Pons (tissue), 1 donor: ENCODE data around the gene PPIF.

ENCODE experiments used
- DNase-seq: peaks from one replicate; pipeline ENCODE4 v3.0.0-alpha.2; 2016; ENCODE audit warnings: low spot score

The PPIF gene

DNA sequence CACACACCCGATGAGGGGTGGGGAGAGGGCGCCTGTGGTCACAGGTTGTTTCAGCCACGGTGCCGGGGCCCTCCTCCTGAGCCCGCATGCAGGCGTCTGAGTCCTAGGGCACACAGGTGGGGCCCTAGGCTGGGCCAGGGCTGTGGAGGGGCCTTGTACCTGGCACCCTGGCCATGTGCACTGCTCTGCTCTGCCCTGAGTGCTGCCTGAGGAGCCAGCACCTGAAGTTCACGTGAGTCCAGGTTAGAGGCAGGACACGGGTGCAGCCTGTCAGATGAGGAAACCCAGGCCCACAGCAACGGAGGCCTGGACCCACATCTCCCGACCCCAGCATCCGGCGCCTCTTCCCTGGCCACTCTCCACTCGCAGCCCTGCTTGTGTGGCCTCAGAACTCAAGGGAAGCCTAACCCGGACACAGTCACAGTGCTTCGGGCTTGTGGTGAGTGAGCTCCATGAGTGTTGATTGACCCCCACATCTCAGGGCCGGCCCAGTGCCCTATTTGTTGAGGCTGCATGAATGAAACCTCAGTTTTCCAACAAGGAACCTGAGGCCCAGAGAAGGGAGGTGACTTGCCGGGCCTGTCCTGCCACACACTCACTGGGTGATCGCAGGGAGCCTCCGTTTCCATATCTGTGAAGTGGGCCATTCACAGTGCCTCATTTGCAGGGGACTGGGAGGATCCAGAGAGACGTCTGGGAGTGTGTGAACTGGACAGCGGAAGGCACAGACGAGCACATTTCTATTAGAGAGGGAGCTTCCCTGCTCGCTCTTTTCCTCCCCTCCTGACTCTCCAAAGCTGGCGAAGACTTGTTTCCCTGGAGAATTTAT, 39.6 kb downstream of the PPIF start:
- DNase-seq = no peak

DNA sequence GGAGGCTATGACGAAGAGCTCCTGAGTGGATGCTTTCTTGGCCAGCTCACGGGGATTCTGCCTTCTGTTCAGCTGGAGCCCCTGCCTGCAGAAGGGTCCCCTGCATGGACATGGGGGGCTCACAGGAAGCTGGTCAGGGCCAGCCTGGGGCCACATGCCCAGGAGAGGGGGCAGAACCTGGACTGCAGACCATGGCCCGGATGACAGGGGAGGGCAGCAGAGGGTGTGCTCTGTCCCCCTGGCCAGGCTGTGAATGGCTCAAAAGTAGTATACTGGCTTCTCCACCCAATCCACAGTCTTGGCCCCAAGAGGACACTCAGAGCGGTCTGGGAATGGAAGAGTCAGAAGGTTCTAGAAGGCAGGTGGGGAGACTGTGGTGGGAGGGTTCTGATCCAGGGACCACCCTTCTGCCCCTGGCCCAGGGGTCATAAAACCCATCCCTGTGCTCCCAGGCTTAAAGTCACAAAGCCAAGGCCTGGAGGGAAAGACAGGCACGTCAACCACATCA, 40.3 kb downstream of the PPIF start:
- no peak for DNase-seq

DNA sequence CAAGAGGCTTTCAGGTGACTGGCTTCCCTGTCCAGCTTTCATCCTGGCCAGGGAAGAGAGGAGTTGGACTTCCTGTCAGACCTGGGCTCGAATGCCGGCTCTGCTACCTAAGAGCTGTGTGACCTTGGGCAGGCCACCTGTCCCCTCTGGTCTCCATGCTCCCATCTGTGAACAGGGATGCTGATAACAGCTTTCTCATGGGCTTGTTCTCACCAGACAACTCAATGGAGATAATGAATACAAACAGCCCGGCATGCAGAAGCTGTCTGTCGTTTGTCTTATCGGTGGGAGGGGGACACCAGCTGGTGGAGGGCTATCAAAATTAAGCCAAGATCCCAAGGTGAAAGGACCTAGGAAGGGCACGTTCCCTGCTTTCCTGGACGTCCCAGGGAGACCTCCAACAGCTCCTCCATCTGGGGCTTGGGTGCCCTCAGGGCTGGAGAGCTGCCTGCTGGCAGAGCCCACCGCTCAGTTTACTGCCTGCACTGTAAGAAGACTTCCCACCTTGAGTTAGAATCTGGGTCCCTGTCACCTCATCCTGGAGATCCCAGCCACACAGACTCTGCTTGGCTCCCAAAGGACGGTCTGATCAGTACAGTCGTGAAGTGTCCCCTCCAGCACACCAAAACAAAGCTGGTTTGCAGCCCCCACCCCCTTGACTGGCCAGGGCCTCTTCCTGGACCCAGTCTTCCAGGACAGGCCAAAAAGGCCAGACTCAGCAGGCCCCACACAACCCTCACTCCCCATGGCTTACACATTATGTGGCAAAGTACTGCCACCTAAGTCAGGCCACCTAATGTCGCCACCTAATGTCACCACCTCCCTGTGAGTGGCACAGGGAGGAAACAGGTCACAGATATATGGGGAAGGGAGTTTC, 40.9 kb downstream of the PPIF start:
- DNase-seq = no peak

DNA sequence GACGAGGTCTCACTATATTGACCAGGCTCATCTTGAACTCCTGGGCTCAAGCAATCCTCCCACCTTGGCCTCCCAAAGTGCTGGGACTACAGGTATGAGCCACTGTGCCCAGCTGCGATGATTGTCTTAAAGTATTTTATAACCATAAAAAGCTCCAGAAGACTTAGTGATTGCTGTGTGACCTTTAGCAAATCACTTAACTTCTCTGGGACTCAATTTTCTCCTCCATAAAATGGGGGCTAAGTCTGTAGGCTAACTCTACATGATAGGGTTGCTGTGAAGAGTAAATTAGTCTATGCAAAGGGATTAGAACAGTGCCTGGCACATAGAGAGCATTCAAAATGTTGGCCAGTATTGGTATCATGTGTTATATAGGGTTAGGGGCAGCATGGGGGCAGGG, 42.8 kb downstream of the PPIF start:
- DNase-seq = no peak

DNA sequence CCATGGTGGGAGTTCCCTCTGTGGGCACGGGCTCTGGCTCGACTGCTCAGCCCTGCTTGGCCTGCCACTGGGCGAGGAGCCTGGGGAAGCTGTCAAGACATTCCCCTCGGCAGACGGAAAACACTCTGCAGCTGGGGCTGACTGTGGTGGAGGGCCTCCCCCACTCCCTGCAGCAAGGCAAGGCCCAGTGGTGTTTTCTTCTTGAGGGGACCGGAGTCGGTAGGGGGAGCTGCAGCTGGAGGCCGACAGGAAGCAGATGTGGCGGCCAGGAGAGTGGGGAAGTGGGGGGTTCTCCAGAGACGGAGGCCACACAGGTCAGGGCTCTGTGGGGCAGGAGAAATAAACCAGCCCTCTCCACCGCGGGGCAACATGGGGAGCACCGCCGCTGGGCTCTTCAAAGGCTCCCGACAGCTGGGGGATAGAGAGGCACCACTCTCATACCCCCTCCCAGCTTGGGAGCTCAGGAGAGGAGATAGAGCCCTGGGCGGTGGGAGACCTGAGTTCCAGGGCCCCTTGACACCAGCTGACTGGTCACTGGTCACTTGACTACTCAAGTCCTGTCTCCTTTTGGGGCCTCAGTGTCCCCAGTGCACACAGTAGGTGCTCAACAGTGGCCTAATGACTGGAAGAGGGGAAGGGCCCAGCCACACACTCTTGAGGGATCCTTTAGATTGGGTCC, 43.4 kb downstream of the PPIF start:
- no peak for DNase-seq

DNA sequence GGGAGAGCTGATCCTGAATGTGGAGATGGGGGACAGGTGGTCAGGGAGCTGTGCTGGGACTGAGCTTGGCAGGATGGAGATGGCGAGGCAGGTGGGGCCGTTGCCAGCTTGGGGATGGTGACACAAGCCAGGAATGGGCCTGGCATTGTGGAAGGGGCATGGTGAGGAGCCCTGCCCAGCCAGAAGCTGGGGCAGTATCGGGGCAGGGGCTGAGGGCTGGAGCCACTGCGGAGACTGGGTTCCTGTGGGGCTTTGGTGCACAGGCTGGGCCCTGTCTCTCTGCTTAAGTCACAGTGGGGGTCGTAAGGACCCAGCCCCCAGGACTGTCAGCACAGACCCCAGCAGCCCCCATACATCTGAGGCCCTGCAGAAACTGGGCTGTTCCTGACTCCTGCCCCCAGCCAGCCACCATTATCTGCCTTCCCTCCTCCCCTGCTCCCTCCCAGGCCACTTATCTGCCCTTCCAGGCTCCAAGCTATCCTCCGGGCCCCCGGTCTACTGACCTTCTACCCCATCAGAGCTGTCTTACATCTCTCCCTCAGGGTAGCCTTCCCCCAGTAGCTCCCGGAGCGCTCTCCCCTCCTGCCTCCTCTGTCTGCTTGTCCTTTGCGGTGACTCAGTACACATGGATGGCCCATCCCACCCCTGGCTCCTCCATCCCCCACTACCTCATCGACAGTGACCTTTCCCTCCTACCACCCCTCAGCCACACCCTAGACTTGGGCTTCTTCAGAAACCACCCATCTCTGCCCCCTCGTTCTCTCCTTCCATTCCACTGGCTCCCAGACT, 44.2 kb downstream of the PPIF start:
- DNase-seq = no peak

DNA sequence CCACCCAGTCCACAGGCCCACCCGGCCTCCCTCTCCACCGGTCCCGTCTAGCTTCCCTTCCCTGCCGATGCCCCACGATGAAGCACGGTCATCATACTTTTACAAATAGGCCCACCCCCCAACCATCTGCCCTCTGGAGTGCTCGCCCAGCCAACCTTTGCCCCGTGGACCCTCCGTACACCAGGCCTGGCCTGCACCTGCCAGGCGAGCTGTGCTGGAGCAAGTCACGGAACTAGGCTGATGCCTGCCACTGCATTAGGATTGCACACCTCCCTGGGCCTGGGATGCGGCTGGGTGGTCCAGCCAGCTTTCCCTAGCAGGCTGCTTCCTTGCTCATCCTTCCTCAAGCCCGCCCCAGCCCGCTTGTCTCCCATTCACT, 44.7 kb downstream of the PPIF start:
- no peak for DNase-seq

DNA sequence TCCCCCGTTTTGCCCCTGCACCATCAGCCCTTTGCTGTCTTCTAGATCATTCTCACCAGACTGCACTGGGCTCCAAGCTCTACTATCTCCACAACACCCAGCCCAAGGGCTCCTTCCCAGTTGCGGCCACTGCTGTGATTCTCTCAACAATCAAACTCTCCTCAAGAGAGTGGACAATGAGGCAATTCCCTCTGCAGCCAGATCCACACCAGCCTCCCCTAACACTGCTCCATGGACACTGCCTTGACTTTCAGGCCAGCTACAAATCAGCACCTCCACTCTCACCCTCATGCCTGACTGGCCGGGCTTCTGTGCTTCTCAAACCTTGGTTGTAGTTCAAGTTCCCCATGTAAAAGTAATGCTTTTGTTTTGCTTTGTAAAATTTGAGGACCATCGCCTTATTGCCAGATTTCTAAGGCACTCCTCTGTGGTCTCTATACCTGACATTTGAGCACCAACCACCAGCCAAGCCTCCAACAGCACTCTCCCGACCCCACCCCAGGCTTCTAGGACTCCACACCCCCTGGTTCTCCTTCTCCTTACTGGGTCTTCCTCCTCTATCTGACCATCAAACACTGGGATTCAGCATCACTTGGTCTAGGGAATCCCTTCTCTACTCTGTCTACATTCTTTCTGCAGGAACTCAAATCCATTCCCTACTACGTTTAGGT, 45.4 kb downstream of the PPIF start:
- no peak for DNase-seq

DNA sequence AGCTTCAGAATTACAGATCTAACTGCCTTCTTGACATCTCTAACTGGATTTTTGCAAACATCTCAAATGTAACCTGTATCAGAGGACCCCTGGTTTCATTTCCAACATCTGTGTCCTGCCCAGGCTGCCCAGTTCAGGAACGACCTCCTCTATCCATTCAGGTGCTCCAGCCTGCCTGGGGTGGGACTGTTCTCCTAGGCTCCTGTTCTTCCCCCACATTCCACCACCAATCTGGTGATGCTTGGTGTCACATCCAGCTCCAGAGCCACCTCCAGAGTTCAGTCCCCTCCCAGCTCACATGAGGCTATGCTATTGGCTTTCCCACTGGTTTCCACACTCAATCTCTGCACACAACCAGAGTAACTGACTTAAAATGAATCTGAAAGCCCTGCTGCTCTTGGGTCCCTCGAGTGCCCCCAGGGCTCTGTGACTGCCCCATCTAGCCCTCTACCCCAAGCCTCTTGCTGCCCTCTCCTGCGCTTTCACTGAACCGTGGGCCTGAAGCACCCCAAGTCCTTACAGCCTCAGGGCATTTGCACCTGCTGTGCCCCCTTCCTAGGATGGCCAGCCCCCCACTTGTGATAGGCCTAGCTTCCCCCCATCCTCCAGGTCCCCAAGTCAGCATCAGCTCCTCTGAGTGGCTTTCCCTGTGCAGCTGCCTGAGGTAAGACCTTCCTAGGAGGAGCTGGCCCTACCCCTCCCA, 46.1 kb downstream of the PPIF start:
- no peak for DNase-seq

DNA sequence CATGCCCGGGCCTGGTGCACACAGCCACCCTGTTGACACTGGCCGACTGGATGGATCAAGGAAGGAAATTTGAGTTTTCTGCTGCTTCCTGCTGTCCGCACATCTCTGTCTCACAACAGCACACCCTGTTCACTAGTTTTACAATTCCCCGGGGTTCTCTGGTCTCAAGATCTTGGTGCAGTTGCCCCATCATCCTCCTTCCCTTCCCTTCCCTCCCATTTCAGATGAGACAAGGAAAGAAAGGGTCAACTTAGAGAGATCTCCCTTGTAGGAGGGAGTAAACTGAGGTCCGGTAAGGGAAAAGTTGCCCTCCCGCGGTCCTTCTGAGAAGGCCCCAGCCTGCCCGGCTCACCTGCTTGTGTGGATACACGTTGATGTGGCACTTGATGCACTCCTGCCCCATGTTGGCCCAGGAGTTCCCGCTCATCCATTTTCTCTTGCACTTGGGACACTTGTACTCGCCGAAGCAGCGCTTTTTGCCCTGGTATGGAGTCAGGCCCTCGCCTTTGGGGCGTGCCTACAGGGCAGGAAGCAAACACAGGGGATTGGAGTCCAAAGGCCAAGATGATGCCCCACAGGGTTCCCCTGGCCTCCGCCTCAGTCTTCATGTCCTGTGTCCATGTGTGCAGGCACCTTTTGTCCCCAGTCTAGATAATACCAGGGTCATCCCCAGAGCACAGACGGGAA, 46.8 kb downstream of the PPIF start:
- no peak for DNase-seq

DNA sequence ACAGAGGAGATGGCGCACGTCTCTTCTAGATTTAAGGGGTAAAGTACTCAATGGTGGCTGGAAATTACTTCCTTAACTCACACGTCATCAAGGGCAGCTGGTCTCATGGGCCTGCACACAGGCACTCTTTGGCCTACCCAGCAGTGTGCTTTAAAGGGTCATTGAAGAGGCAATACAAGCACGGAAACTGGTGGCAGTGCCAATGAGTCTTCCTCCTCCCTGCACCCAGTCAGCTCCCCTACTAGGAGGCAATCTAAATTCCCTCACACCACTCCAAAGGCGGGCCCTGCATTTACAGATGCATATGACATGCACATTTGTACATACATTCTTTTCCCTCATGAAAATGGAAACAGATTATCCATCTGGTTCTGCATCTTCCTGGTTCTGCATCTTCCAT, 47.4 kb downstream of the PPIF start:
- no peak for DNase-seq

DNA sequence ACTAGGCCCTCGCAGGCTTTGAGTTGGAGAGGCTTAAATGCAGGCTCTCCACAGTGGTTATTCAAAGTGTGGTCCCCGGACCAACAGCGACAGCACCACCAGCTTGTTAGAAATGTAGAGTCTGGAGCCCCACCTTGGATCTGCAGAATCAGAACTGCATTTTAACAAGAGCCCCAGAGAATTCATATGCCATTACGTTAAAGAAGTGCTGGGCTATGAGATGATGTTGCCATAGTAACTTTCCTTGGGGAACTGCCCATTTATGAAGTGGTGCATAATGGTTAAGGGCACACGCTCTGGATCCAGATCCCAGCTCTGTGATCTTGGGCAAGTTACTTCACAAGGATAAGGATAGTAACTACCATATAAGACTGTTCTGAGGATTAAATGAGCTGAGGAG, 49.3 kb downstream of the PPIF start:
- no peak for DNase-seq

DNA sequence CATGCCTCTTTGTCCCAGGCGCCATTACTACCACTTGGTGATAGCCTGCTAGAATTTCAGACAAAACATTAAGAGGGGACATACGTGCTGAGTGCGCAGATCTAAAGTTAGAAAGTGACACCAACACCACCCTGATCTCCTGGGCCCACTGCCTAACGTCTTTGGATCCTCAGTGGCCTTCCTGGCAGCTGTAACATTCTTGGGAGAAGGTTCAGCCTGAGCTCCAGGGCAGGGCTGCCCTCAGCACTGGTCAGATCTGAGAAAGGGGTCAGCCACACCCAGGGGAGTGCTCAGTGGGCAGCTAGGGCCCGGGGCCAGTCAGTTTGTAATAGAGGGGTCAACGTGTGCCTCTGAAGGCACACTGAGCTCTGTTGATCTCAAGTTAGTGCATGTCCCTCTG, 49.8 kb downstream of the PPIF start:
- DNase-seq = no peak

DNA sequence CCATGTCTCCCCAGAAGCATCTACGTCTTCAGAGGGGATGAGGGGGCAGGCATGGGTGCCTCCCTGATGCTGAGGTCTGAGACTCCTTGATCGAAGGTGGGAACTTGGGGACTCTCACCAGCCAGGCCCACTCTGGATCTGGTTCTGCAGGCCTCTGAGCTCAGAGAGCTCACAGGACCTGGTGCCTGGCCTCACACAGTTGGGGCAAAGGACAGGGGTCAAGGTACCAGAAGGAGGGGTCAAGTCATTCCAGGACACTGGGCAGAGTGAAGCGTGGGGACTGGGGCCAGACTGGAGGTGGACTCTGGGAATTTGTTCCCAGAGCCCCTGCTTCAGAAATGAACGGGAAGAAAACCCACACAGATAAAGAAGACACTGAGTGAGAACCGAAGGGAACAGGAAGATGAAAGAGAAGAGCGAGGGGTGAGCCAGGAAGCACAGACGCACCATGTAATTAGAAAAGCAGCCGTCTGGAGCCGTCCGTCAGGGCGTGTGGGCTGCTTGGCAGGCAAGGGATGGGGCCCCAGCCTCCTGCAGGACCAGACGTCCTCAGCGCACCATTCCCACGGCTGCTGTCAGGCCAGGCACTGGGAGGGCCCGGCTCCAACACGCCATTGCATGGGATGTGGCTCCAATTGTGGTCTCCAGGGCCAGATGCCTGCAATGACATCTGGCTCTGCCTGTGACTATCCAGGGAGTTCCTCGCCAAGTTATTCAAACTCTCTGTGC, 50.5 kb downstream of the PPIF start:
- DNase-seq = no peak

DNA sequence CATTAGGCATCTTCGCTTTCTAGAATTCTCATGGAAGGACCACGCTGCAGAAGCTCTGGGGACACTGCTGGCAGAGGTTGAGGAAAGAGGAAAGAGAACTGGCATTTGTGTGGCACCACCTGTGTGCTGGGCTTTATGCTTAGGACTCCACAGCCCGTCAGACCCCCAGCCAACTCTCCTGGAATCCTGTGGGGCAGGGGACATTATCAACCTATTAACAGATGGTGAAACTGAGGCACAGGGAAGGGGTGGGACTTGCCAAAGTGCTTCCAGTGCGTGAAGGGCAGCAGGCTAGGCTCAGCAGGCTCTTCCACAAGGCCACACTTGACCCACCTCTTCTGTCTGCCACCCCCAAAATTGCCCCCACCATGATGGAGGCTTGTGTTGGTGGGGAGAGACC, 51.4 kb downstream of the PPIF start:
- DNase-seq = no peak

DNA sequence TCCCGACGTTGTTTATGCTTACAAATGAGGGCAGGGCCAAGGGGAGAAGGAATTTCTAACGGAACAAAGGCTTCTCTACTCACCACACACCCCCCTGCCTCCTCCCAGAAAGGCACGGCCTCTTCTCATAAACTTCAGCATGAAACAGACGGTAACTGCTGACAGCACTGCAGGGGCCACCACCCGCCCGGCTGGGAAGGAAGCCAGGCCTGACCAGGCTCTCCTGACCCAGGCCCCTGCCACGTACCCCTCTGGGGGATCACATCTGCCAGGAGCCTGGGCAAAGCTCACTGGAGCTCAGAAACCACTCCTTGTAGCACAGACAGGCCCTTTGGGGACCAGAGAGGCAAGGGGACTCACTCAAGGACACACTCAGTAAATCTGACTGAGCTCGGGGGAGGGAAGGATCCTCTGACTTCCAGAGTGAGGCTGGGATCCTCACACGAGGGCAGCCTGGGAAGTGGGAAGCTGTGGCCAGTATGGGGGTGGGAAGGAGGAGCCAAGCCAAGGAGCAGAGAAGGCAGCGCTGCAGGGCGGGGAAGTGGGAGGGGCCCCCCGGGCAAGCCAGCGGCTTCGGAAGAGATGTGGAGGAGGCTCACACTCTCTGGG, 52.1 kb downstream of the PPIF start:
- peak; percentile 81 for DNase-seq

DNA sequence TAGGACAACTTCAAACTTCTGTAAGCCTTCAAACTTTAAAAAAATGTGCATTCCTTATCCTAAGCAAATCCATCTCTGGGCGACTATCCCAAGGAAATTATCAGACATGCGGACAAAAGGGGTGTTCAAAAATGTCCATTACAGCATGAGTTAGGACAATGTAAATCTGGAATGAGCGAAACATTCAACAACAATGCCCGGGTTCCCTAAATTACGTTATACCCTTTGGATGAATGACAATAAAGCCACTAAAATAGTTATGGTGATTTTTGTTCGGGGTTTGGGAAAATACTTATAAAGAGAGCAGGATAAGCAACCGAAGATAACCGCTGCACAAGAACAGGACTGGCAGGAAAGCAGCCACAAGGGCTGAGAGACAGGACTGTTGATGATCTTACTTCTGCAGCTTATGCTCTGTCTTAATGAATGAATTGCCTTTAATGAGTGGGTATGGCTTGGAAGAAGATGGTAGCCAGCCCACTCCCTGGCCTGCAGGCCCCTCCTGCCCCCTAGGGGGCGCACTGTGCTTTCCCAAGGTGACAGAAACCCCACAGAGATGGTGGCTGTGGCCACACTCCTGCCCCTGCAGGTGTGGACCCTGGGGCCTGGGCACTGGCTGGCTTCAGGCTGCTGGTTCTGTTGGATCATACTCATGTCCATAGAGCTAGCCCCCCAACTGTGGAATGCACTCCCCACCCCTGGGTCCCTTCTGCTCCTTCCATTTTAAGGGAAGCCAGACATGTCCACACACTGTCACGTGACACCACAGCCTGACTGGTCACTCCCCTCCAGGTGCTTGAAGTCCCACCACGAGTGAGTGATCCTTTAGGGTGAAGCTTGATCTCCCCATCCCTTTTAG, 53.1 kb downstream of the PPIF start:
- peak; percentile 71 for DNase-seq
